GM12872 (cell line): ENCODE measurements around the gene GCA.

ENCODE experiments used
- TF ChIP-seq, protein P1 (sequence below): IDR thresholded peaks from 3 replicates; pipeline ENCODE4 v1.5.1; 2011; ENCODE audit warnings: low read depth, mild to moderate bottlenecking, low read length, moderate library complexity; ENCODE audit not compliant: insufficient read depth

Gene GCA

GRCh38 chr2:162343824-162344616 lies at the start of gene GCA:
GCA (plus strand) TSS chr2:162344132; CDS start chr2:162344249, 117 bp downstream.
- TF ChIP-seq, protein P1, sequence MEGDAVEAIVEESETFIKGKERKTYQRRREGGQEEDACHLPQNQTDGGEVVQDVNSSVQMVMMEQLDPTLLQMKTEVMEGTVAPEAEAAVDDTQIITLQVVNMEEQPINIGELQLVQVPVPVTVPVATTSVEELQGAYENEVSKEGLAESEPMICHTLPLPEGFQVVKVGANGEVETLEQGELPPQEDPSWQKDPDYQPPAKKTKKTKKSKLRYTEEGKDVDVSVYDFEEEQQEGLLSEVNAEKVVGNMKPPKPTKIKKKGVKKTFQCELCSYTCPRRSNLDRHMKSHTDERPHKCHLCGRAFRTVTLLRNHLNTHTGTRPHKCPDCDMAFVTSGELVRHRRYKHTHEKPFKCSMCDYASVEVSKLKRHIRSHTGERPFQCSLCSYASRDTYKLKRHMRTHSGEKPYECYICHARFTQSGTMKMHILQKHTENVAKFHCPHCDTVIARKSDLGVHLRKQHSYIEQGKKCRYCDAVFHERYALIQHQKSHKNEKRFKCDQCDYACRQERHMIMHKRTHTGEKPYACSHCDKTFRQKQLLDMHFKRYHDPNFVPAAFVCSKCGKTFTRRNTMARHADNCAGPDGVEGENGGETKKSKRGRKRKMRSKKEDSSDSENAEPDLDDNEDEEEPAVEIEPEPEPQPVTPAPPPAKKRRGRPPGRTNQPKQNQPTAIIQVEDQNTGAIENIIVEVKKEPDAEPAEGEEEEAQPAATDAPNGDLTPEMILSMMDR = no peak

GRCh38 chr2:162295009-162295408 lies 48.9 kb upstream of the GCA start:
- TF ChIP-seq, protein P1 = no peak

- TF ChIP-seq, protein P1 = peak; percentile 69
Measured at GRCh38 chr2:162297925-162298552, 45.9 kb upstream of the GCA start.

DNA sequence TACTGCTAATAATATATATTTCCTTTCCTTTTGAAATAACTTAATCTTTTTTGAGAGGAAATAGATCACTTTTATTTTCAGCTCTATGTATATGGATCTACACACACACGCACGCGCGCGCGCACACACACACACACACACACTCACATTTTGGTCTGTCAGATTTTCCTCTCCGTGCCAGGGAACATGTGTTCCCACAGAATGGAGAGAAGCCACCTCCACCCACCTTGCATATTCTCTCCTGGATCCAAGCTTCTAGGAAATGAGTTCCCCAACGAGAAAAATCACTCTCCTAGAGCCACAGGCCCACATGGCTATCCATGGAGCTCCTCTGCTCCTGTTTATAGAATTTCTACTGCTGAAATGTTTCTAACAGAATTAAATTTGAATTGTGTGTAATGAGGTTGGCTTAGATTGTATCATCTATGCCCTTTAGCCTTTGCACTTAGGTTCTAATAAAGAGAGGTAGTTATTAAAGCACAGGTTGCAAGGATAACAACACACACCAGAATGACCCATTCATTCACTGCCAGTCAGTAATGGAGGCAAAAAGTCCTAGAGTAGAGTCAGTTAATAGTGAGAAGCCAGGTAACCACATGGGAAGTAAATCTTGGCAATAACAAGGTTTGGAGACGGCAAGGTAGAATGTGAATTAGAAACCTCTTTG lies 45.1 kb upstream of the GCA start:
- TF ChIP-seq, protein P1 = no peak

DNA sequence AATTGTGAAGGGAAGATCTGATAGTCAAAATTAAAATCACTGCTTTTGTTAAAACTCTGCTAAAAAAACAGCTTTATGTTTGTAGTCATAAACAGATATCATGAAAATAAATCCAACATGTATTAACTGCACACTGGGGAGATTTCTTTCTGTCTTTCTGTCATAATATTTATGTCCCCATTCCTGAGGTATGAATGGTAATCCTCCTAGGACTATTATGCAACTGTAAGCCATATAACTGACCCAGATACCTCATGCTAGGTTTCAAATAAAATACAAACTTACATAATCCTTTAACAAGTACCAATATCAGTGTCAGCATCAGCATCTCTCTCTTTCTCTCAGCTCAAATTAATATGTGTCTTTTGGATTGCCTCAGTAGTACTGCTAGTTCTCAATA lies 43.7 kb upstream of the GCA start:
- TF ChIP-seq, protein P1 = no peak

DNA sequence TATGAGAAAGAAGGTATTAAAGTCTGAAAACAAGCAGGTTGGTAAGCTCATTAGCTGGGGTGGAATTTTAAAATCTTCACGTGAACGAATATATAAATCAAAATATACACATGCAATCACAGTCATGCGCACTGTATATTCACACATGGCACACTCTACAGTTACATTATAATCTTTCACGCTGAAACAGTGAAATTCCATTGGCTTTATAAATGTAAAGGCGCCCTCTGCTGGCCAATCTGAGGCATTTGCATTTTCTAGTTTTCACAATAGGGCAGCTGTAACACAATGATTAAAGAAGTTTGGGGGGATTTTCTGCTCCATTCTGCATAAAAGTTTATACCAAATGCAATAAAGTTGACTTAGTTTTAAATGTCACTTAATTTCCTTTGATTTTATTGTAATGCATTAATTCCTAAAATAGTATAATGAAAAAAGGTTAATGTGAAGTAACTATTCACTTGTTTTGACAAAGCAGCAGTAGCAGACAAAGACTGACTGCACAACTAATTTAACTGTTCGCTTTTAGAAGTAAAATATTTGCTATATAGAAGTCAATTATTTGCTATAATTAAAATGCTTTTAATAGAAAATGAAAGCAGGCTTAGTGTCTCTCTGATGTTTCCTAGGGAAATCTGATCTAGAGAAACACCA lies 42.7 kb upstream of the GCA start:
- TF ChIP-seq, protein P1 = peak; percentile 69

- TF ChIP-seq, protein P1 = no peak
Measured at GRCh38 chr2:162301877-162302276, 42.1 kb upstream of the GCA start.
